K562 (cell line): Measurements from ENCODE around the gene C11orf54. TPM values are rescaled to one million over a fixed set of nuclear protein-coding genes. Genes with fewer than 3 reads are reported as not detected.
A peak's percentile ranks its signal among the peaks of the same experiment; 100 is the strongest.

Source experiments
- CBX5 ChIP-seq: IDR thresholded peaks from 2 replicates; pipeline ENCODE4 v1.6.1; 2014; ENCODE audit warnings: low read depth, borderline replicate concordance
- CHD1 ChIP-seq: fragments of 200-600 bp; sonication (generic); IDR thresholded peaks from one replicate; pipeline ENCODE4 v1.6.1; 2012; ENCODE audit warnings: mild to moderate bottlenecking, moderate library complexity, low read length, inconsistent platforms
- CTBP1 ChIP-seq: fragments of 450-650 bp; IDR thresholded peaks from 2 replicates; pipeline ENCODE4 v1.6.1; 2016; ENCODE audit warnings: borderline replicate concordance
- GABPB2 ChIP-seq: fragments of 250-450 bp; sonication (Bioruptor Pico); conservative IDR thresholded peaks from 2 replicates; pipeline ENCODE4 v1.5.1; 2021; ENCODE audit warnings: mild to moderate bottlenecking
- HNRNPUL1 ChIP-seq: fragments of 200-400 bp; formaldehyde crosslinking; IDR thresholded peaks from 2 replicates; pipeline ENCODE4 v1.6.1; 2017; ENCODE audit warnings: low read length
- MCM7 ChIP-seq, 2 experiments: fragments of 450-650 bp; IDR thresholded peaks; 2 replicates each; pipeline ENCODE4 v1.6.1; 2016 to 2018
- NELFE ChIP-seq: IDR thresholded peaks from 2 replicates; pipeline ENCODE4 v1.6.1; 2011; ENCODE audit warnings: mild to moderate bottlenecking; ENCODE audit not compliant: insufficient read depth, insufficient read length
- PCBP1 ChIP-seq: fragments of 200-400 bp; formaldehyde crosslinking; IDR thresholded peaks from 2 replicates; pipeline ENCODE4 v1.6.1; 2018; ENCODE audit warnings: mild to moderate bottlenecking, low read depth, low read length; ENCODE audit not compliant: poor library complexity, severe bottlenecking
- PHF21A ChIP-seq: fragments of 450-650 bp; IDR thresholded peaks from 2 replicates; pipeline ENCODE4 v1.6.1; 2017; ENCODE audit warnings: low read depth, borderline replicate concordance
- SAFB ChIP-seq: fragments of 200-400 bp; formaldehyde crosslinking; IDR thresholded peaks from 2 replicates; pipeline ENCODE4 v1.6.1; 2017; ENCODE audit warnings: low read depth, low read length, borderline replicate concordance
- SMARCA5 ChIP-seq: fragments of 450-650 bp; IDR thresholded peaks from 2 replicates; pipeline ENCODE4 v1.6.1; 2016
- SMARCE1 ChIP-seq: fragments of 450-650 bp; IDR thresholded peaks from 2 replicates; pipeline ENCODE4 v1.7.1; 2016; ENCODE audit warnings: mild to moderate bottlenecking
- ZNF507 ChIP-seq: conservative IDR thresholded peaks from 2 replicates; pipeline ENCODE4 v1.6.1; 2017; ENCODE audit warnings: missing genetic modification characterization, missing compliant biosample characterization
- ZNF57 ChIP-seq: fragments of 450-650 bp; formaldehyde crosslinking; IDR thresholded peaks from 2 replicates; pipeline ENCODE4 v1.4.0; 2020; ENCODE audit warnings: mild to moderate bottlenecking, moderate library complexity
- polyA plus RNA-seq, 8 experiments: library from polyadenylated mRNA; depleted of rRNA in 4 of 8; stranded (reverse) in 5 of 8; unstranded in 3 of 8; fragments of >200 nt; fragmentation: Nextera tagmentation in 2 of 8; fragmentation: Illumina TruSeq in 1 of 8; extraction: Ambion mirVana in 2 of 8; extraction: Trizol in 1 of 8; gene quantifications; 2 replicates each; pipeline versions ENCODE4 v1.2.1 to v1.2.3, GENCODE V29; 2011 to 2014; ENCODE audit warnings: inconsistent platforms in 1 of 8, missing spikeins in 1 of 8
- total RNA-seq, 7 experiments: library from RNA; depleted of rRNA in 6 of 7; stranded (reverse); fragments of >200 nt in 6 of 7; fragmentation: Illumina TruSeq in 2 of 7; extraction: Trizol in 2 of 7; gene quantifications; 2 replicates each; pipeline versions ENCODE4 v1.2.1 to v1.2.3, GENCODE V29; 2011 to 2021; ENCODE audit warnings: low replicate concordance in 1 of 7
- TF ChIP-seq, protein P1 (sequence below): fragments of 450-650 bp; formaldehyde crosslinking; IDR thresholded peaks from 2 replicates; pipeline ENCODE4 v1.4.0; 2022; ENCODE audit warnings: missing genetic modification characterization
- TF ChIP-seq, protein P2 (sequence below), 3 experiments: fragments of 200-800 bp in 1 of 3; sonication (Bioruptor generic) in 1 of 3; sonication (generic) in 1 of 3; formaldehyde crosslinking in 1 of 3; IDR thresholded peaks; 2 replicates each; pipeline versions ENCODE4 v1.6.1 to v1.8.0; 2016 to 2022; ENCODE audit warnings: mild to moderate bottlenecking in 2 of 3, missing compliant biosample characterization in 2 of 3, missing genetic modification characterization in 2 of 3, missing genetic modification reagents in 1 of 3
- TF ChIP-seq, protein P3 (sequence below), 2 experiments: fragments of 450-650 bp in 1 of 2; sonication (generic) in 1 of 2; formaldehyde crosslinking in 1 of 2; IDR thresholded peaks; 2 replicates each; pipeline versions ENCODE4 v1.7.1 to v1.9.0; 2016 to 2022; ENCODE audit warnings: inconsistent platforms in 1 of 2, mild to moderate bottlenecking in 1 of 2, missing genetic modification reagents in 1 of 2

C11orf54 gene
- total and polyA plus RNA-seq, 9 of the 15 experiments (the other 6 are each of a cell fraction or from before 2014, with no cell fraction given), result 13.4 to 33.0 (median 23.1) TPM

DNA sequence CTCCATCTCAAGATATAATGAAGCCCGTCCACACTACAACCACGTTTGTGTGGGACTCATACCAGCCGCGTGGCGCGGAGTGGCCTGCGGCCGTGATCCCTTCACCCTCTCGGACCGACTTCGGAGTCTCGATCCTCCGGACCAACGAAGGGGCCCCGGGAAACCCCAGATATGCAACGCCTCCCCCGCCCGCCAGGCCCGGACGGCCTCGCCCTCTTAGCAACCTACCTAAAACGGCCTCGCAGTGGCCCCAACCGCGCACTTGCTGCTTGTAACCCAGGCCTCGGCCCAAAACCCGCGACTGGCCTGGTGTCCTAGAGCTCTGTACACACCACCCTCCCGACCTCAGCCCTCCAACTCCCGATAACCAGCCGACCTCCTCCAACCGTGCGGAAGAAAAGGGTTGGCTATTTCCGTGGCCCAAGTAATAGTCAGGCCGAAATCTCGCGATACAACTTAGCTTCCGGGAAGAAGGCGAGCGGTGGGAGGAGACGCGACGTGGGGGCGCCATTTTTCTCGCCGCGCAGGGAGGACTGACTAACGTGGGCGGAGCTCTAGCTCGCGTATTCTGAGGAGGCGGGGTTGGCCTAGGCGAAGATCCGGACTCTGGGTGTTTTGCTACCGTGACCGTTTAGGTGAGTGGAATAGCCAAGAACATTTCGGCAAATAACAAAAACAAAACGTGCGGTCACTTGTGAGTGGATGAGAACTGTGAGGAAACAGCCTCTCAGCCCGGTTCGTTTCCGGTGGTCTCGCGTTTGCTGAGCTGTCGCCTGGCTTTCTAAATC is at the start of gene C11orf54, which contains the start of gene TAF1D (continued):
- TF ChIP-seq, protein P1, sequence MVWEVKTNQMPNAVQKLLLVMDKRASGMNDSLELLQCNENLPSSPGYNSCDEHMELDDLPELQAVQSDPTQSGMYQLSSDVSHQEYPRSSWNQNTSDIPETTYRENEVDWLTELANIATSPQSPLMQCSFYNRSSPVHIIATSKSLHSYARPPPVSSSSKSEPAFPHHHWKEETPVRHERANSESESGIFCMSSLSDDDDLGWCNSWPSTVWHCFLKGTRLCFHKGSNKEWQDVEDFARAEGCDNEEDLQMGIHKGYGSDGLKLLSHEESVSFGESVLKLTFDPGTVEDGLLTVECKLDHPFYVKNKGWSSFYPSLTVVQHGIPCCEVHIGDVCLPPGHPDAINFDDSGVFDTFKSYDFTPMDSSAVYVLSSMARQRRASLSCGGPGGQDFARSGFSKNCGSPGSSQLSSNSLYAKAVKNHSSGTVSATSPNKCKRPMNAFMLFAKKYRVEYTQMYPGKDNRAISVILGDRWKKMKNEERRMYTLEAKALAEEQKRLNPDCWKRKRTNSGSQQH, result no peak
- TF ChIP-seq, protein P2, sequence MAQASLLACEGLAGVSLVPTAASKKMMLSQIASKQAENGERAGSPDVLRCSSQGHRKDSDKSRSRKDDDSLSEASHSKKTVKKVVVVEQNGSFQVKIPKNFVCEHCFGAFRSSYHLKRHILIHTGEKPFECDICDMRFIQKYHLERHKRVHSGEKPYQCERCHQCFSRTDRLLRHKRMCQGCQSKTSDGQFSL (CRISPR knock-in tag; IDR thresholded peaks at IDR 0.05), result no peak
- TF ChIP-seq, protein P2 (tag; IDR thresholded peaks at IDR 0.05), result no peak
- peak; percentile 45; the same call in 1 of the 2 replicates for TF ChIP-seq CTBP1
- no peak; the same call in 1 of the 2 replicates for TF ChIP-seq HNRNPUL1
- TF ChIP-seq GABPB2 (CRISPR knock-in tag), result no peak
- TF ChIP-seq MCM7 (IDR thresholded peaks at IDR 0.05), result no peak
- TF ChIP-seq CHD1, result no peak
- TF ChIP-seq CBX5, result no peak
- no peak for TF ChIP-seq ZNF507 (tag)
- no peak for TF ChIP-seq PHF21A
- TF ChIP-seq PCBP1, result peak; percentile 86
- TF ChIP-seq SMARCA5, result no peak
- TF ChIP-seq, protein P3, sequence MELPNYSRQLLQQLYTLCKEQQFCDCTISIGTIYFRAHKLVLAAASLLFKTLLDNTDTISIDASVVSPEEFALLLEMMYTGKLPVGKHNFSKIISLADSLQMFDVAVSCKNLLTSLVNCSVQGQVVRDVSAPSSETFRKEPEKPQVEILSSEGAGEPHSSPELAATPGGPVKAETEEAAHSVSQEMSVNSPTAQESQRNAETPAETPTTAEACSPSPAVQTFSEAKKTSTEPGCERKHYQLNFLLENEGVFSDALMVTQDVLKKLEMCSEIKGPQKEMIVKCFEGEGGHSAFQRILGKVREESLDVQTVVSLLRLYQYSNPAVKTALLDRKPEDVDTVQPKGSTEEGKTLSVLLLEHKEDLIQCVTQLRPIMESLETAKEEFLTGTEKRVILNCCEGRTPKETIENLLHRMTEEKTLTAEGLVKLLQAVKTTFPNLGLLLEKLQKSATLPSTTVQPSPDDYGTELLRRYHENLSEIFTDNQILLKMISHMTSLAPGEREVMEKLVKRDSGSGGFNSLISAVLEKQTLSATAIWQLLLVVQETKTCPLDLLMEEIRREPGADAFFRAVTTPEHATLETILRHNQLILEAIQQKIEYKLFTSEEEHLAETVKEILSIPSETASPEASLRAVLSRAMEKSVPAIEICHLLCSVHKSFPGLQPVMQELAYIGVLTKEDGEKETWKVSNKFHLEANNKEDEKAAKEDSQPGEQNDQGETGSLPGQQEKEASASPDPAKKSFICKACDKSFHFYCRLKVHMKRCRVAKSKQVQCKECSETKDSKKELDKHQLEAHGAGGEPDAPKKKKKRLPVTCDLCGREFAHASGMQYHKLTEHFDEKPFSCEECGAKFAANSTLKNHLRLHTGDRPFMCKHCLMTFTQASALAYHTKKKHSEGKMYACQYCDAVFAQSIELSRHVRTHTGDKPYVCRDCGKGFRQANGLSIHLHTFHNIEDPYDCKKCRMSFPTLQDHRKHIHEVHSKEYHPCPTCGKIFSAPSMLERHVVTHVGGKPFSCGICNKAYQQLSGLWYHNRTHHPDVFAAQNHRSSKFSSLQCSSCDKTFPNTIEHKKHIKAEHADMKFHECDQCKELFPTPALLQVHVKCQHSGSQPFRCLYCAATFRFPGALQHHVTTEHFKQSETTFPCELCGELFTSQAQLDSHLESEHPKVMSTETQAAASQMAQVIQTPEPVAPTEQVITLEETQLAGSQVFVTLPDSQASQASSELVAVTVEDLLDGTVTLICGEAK (IDR thresholded peaks at IDR 0.05), result peak; percentile 35; the same call in 1 of the 2 replicates
- TF ChIP-seq, protein P3 (CRISPR knock-in tag; IDR thresholded peaks at IDR 0.05), result no peak
- TF ChIP-seq ZNF57 (CRISPR knock-in tag), result no peak
- TF ChIP-seq NELFE, result no peak
- TF ChIP-seq SMARCE1, result peak; percentile 30; the same call in 1 of the 2 replicates
- no peak for TF ChIP-seq SAFB
